Lower lobe of right lung (tissue), 2 donors: ENCODE measurements around the gene DNAJC17. TPM values are rescaled to one million over a fixed set of nuclear protein-coding genes. Genes with fewer than 3 reads are reported as not detected.

Source experiments
- ATAC-seq, 2 donors: fragments of 200-7000 bp; cut with Tn5 transposase; one replicate each; pipeline ENCODE4 v1.9.1; 2020 to 2022; ENCODE audit warnings: mild to moderate bottlenecking in 2 of 2, moderate library complexity in 2 of 2
- DNase-seq: peaks from one replicate; pipeline ENCODE4 v3.0.0-alpha.2; 2020
- H3K27ac ChIP-seq: fragments of 200-600 bp; one replicate; pipeline ENCODE4 v1.8.0; 2022
- H3K27me3 ChIP-seq: fragments of 200-600 bp; one replicate; pipeline ENCODE4 v1.8.0; 2022; ENCODE audit warnings: low read depth
- H3K36me3 ChIP-seq: fragments of 200-600 bp; one replicate; pipeline ENCODE4 v1.8.0; 2022; ENCODE audit warnings: mild to moderate bottlenecking
- H3K4me1 ChIP-seq: fragments of 200-600 bp; one replicate; pipeline ENCODE4 v1.8.0; 2022
- H3K4me3 ChIP-seq: fragments of 200-600 bp; one replicate; pipeline ENCODE4 v1.8.0; 2022; ENCODE audit warnings: mild to moderate bottlenecking
- H3K9me3 ChIP-seq: fragments of 200-600 bp; one replicate; pipeline ENCODE4 v1.8.0; 2022
- intact Hi-C: fragments of 100-400 bp; cut with DNase I; formaldehyde crosslinking; loops from one replicate; pipeline ENCODE4 v1.11.0; 2022
- total RNA-seq: library from RNA; stranded (reverse); fragmentation: NEBNext Ultra II Directional; extraction: Animal tissue kit (Norgen Biotek cat#: 25700); gene quantifications from one replicate; pipeline ENCODE4 v1.2.1, GENCODE V29; 2021
- TF ChIP-seq, protein P1 (sequence below): fragments of 200-600 bp; IDR thresholded peaks from one replicate; pipeline ENCODE4 v1.8.0; 2022; ENCODE audit warnings: antibody characterized with exemption, mild to moderate bottlenecking
- donor health status: DM: no; HTN: yes; CAD: no; lungs with severe emphysema.

The DNAJC17 gene
- total RNA-seq, 1 donor from 2014 or later: 28.4 TPM

DNA sequence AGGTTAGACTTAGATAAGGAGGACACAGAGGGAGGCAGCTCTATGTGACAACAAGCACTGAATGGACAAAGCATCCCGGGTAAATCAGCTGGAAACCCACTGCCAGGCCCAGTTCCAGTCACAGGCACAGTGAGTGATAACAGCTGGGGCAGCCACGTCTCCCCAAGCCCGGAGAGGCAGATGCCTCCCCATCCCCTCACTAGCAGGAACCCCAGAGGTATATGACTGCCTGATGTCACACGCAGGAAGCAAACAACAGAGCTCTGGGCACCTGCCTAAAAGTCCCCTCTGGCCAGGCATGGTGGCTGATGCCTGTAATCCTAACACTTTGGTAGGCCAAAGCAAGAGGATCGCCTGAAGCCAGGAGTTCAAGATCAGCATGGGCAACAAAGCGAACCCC, 19.3 kb downstream of the DNAJC17 start:
- TF ChIP-seq, protein P1, sequence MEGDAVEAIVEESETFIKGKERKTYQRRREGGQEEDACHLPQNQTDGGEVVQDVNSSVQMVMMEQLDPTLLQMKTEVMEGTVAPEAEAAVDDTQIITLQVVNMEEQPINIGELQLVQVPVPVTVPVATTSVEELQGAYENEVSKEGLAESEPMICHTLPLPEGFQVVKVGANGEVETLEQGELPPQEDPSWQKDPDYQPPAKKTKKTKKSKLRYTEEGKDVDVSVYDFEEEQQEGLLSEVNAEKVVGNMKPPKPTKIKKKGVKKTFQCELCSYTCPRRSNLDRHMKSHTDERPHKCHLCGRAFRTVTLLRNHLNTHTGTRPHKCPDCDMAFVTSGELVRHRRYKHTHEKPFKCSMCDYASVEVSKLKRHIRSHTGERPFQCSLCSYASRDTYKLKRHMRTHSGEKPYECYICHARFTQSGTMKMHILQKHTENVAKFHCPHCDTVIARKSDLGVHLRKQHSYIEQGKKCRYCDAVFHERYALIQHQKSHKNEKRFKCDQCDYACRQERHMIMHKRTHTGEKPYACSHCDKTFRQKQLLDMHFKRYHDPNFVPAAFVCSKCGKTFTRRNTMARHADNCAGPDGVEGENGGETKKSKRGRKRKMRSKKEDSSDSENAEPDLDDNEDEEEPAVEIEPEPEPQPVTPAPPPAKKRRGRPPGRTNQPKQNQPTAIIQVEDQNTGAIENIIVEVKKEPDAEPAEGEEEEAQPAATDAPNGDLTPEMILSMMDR: no peak
- intact Hi-C loops: no loop called here
- Histone ChIP-seq H3K4me1 (peaks cover 29% of the 10 kb centered on the region), H3K27me3 (no peaks in the 10 kb centered on the region), H3K36me3 (peaks cover 15% of the 10 kb centered on the region), H3K9me3 (no peaks in the 10 kb centered on the region), H3K27ac (peak overlapping the region; percentile 68), H3K4me3 (no peak overlapping the region)
- DNase-seq (peak; percentile 19), ATAC-seq (peak in 1 of 2 donors; percentile 3)

DNA sequence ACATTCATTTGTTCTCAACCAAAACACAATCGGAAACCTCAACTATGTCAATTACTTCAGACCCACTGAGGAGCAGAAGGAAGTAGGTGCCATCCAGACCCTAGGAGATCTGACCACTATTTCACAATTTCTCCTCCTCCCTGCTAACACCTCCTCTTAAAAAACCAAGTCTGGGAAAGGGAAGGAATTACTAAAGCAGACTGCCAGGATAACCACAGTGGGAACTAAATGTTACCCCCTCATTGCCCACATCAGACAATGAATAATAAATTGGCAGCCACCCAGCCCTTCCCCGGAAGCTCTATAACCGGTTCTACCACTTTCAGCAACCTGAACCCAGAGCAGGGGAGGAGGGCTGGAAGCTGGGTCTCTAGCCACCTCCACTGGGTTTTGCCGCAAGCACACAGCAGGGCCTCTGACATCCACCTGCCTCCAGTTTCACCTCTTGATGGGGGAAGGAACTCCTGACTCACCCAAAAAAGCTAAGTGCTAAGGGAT, 19.9 kb downstream of the DNAJC17 start:
- no peaks in the 10 kb centered on the region for H3K27me3 ChIP-seq
- TF ChIP-seq, protein P1: no peak
- ATAC-seq (peak; percentile 74 to 82), DNase-seq (peak; percentile 63)
- peak overlapping the region; percentile 68 for H3K27ac ChIP-seq
- H3K4me3 ChIP-seq: no peak overlapping the region
- peaks cover 15% of the 10 kb centered on the region for H3K36me3 ChIP-seq
- no peaks in the 10 kb centered on the region for H3K9me3 ChIP-seq
- intact Hi-C loops: no loop called here
- H3K4me1 ChIP-seq: peaks cover 29% of the 10 kb centered on the region

DNA sequence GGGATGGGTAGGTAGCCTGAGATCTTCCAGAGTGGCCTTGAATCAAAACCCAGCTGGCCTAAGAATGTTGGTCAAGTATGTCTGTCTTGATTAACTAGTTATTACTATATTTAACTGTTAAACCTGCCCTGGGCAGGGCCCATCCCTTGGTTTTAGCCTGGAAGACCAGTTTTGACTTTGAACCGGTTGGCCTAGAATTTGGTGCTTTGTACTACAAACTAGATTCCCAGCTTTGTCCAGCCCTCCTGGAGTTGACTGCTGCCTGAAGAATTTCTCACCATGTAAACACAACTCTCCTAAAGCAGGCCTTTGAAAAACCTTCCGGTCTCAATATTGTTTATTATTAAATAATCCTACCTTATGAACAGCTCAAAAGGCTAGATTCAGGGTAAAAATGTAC, 21.5 kb downstream of the DNAJC17 start:
- Histone ChIP-seq H3K27me3 (no peaks in the 10 kb centered on the region), H3K4me1 (peaks cover 29% of the 10 kb centered on the region), H3K36me3 (peaks cover 5% of the 10 kb centered on the region), H3K27ac (peak overlapping the region; percentile 14), H3K9me3 (no peaks in the 10 kb centered on the region), H3K4me3 (no peak overlapping the region)
- TF ChIP-seq, protein P1: no peak
- intact Hi-C loops: no loop called here
- no peak for ATAC-seq
- DNase-seq: peak; percentile 7

DNA sequence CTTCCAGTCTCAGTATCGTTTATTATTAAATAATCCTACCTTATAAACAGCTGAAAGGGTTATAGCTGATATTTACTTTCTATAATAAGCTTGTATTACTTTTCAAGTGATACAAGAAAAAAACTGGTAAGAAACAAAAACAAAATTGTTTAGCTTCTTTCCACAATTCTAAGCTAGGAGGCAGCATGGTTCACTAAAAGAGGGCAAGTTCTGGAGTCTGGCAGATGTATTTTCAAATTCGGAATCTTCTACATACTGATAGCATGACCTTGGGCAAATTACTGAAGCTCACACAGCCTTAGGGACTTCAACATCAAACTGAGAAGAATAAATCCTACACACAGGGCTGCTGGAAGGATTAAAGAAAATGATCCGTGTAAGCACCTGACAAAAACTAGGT, 22.1 kb downstream of the DNAJC17 start:
- no peaks in the 10 kb centered on the region for H3K9me3 ChIP-seq
- peak overlapping the region; percentile 14 for H3K27ac ChIP-seq
- DNase-seq: no peak
- intact Hi-C loops: no loop called here
- no peak overlapping the region for H3K4me3 ChIP-seq
- ATAC-seq: no peak
- H3K27me3 ChIP-seq: no peaks in the 10 kb centered on the region
- TF ChIP-seq, protein P1: no peak
- H3K36me3 ChIP-seq: no peaks in the 10 kb centered on the region
- H3K4me1 ChIP-seq: peaks cover 23% of the 10 kb centered on the region

DNA sequence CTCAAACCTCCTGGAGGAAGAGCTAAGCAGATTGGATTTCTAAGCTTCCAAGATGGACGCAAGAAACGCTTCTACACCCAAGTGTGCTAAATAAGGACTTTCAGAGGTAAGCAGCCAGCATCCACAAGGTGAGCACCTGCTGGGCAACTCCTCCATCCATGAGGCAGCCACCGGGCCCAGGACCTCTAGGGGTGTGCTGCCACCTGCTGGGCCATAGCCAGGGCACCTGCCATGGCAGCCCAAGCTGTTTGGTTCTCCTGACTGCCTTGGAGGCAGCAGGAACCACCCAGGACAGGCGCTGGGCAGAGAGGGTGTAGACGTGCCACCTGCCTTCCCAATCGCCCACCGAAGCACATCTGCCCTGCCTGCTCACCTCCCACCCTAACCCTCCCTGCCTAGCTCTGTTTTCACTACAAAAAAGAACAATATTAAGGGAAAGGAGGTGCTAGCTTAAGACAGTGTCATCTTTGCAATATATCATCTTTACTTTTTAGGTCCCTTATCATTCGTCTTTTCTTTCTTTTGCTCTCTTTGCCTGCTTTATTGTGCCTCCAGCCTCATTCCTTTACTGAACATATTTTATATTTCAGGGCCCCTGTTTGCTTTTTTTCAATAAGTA, 24.6 kb downstream of the DNAJC17 start:
- peak; percentile 84 to 90 for ATAC-seq
- H3K27ac ChIP-seq: no peak overlapping the region
- TF ChIP-seq, protein P1: peak; percentile 80
- H3K9me3 ChIP-seq: no peaks in the 10 kb centered on the region
- H3K4me3 ChIP-seq: no peak overlapping the region
- intact Hi-C loops: no loop called here
- peak; percentile 85 for DNase-seq
- H3K27me3 ChIP-seq: no peaks in the 10 kb centered on the region
- H3K36me3 ChIP-seq: peaks cover 23% of the 10 kb centered on the region
- peaks cover 11% of the 10 kb centered on the region for H3K4me1 ChIP-seq
